K562 (cell line): Measurements from ENCODE around the gene UBE2D2. TPM values are rescaled to one million over a fixed set of nuclear protein-coding genes. Genes with fewer than 3 reads are reported as not detected.

Experiments
- ARID2 ChIP-seq: fragments of 450-650 bp; IDR thresholded peaks from 2 replicates; pipeline ENCODE4 v1.6.1; 2017; ENCODE audit warnings: antibody characterized with exemption, mild to moderate bottlenecking
- BRD4 ChIP-seq: fragments of 200-600 bp; sonication (generic); IDR thresholded peaks from 2 replicates; pipeline ENCODE4 v1.6.1; 2017; ENCODE audit warnings: inconsistent platforms
- CBFB ChIP-seq: sonication (generic); formaldehyde crosslinking; IDR thresholded peaks from 2 replicates; pipeline ENCODE4 v1.4.0; 2020; ENCODE audit warnings: mild to moderate bottlenecking, missing genetic modification reagents
- CEBPB ChIP-seq: fragments of 450-650 bp; IDR thresholded peaks from 2 replicates; pipeline ENCODE4 v1.6.1; 2016; ENCODE audit warnings: missing genetic modification characterization, missing compliant biosample characterization
- CREB1 ChIP-seq, 2 experiments: sonication (generic) in 1 of 2; formaldehyde crosslinking in 1 of 2; IDR thresholded peaks; 2 replicates each; pipeline versions ENCODE4 v1.6.1 to v1.8.0; 2012 to 2022; ENCODE audit warnings: inconsistent platforms in 1 of 2, mild to moderate bottlenecking in 1 of 2, missing genetic modification reagents in 1 of 2, moderate library complexity in 1 of 2
- EWSR1 ChIP-seq: fragments of 450-650 bp; IDR thresholded peaks from 2 replicates; pipeline ENCODE4 v1.6.1; 2018; ENCODE audit warnings: borderline replicate concordance, mild to moderate bottlenecking, low read depth, moderate library complexity; ENCODE audit not compliant: partially characterized antibody
- FOS ChIP-seq: IDR thresholded peaks from 3 replicates; pipeline ENCODE4 v1.6.1; 2011; ENCODE audit not compliant: insufficient read length; ENCODE audit errors: extremely low read depth
- FOXA3 ChIP-seq, 2 experiments: fragments of 450-650 bp in 1 of 2; sonication (generic) in 1 of 2; formaldehyde crosslinking; IDR thresholded peaks in 1 of 2; conservative IDR thresholded peaks in 1 of 2; 2 replicates each; pipeline versions ENCODE4 v1.4.0 to v1.8.0; 2020 to 2022; ENCODE audit warnings: mild to moderate bottlenecking in 2 of 2, missing genetic modification reagents in 1 of 2
- HDAC3 ChIP-seq: fragments of 450-650 bp; IDR thresholded peaks from 2 replicates; pipeline ENCODE4 v1.6.1; 2018; ENCODE audit warnings: borderline replicate concordance, mild to moderate bottlenecking, moderate library complexity; ENCODE audit not compliant: partially characterized antibody
- HMGN3 ChIP-seq: IDR thresholded peaks from 2 replicates; pipeline ENCODE4 v1.6.1; 2011; ENCODE audit warnings: borderline replicate concordance, low read depth, mild to moderate bottlenecking, mixed read lengths, low read length; ENCODE audit not compliant: insufficient read length; ENCODE audit errors: extremely low read depth
- ILF3 ChIP-seq: fragments of 450-650 bp; IDR thresholded peaks from 2 replicates; pipeline ENCODE4 v1.6.1; 2018; ENCODE audit warnings: antibody characterized with exemption, mild to moderate bottlenecking, moderate library complexity, borderline replicate concordance
- NCOR1 ChIP-seq: fragments of 450-650 bp; IDR thresholded peaks from 2 replicates; pipeline ENCODE4 v1.6.1; 2016; ENCODE audit warnings: mild to moderate bottlenecking, moderate library complexity
- NFE2 ChIP-seq: IDR thresholded peaks from 2 replicates; pipeline ENCODE4 v1.6.1; 2014; ENCODE audit warnings: antibody characterized with exemption, low read depth
- NRF1 ChIP-seq, 2 experiments: fragments of 450-650 bp; IDR thresholded peaks in 1 of 2; conservative IDR thresholded peaks in 1 of 2; 2 replicates each; pipeline ENCODE4 v1.6.1; 2014; ENCODE audit warnings: mild to moderate bottlenecking in 2 of 2
- PCBP2 ChIP-seq: fragments of 200-400 bp; formaldehyde crosslinking; IDR thresholded peaks from 2 replicates; pipeline ENCODE4 v1.6.1; 2018; ENCODE audit warnings: low read length, low read depth, mild to moderate bottlenecking, moderate library complexity; ENCODE audit not compliant: poor library complexity, severe bottlenecking
- PHF8 ChIP-seq: fragments of 200-600 bp; sonication (generic); IDR thresholded peaks from 2 replicates; pipeline ENCODE4 v1.6.1; 2012; ENCODE audit warnings: mixed run types, mild to moderate bottlenecking, inconsistent platforms, low read length, moderate library complexity, borderline replicate concordance
- RBFOX2 ChIP-seq: fragments of 200-400 bp; formaldehyde crosslinking; IDR thresholded peaks from 2 replicates; pipeline ENCODE4 v1.6.1; 2017; ENCODE audit warnings: low read depth, mild to moderate bottlenecking, low read length, moderate library complexity
- RCOR1 ChIP-seq, 2 experiments: IDR thresholded peaks; 2 replicates each; pipeline ENCODE4 v1.6.1; 2012; ENCODE audit warnings: low read depth in 2 of 2, low read length in 2 of 2, borderline replicate concordance in 1 of 2, improper control_type of control experiment in 1 of 2
- TAF15 ChIP-seq: fragments of 200-400 bp; formaldehyde crosslinking; IDR thresholded peaks from 2 replicates; pipeline ENCODE4 v1.6.1; 2017; ENCODE audit warnings: mild to moderate bottlenecking, low read depth, low read length, moderate library complexity
- TAF9B ChIP-seq: fragments of 450-650 bp; IDR thresholded peaks from 2 replicates; pipeline ENCODE4 v1.6.1; 2018; ENCODE audit warnings: mild to moderate bottlenecking; ENCODE audit not compliant: partially characterized antibody
- TEAD1 ChIP-seq, 2 experiments: fragments of 450-650 bp in 1 of 2; sonication (generic) in 1 of 2; formaldehyde crosslinking; IDR thresholded peaks; 2 replicates each; pipeline versions ENCODE4 v1.4.0 to v1.8.0; 2020 to 2022; ENCODE audit warnings: mild to moderate bottlenecking in 2 of 2, missing genetic modification reagents in 1 of 2
- U2AF1 ChIP-seq: fragments of 200-400 bp; formaldehyde crosslinking; optimal IDR thresholded peaks from 2 replicates; pipeline ENCODE3; 2017; ENCODE audit warnings: mild to moderate bottlenecking, low read depth, low read length, moderate library complexity
- YBX1 ChIP-seq: fragments of 450-650 bp; IDR thresholded peaks from 2 replicates; pipeline ENCODE4 v1.7.1; 2016; ENCODE audit warnings: mild to moderate bottlenecking
- ZNF121 ChIP-seq: sonication (generic); formaldehyde crosslinking; conservative IDR thresholded peaks from 2 replicates; pipeline ENCODE4 v1.8.0; 2022; ENCODE audit warnings: missing genetic modification reagents
- ZNF282 ChIP-seq: sonication (generic); formaldehyde crosslinking; IDR thresholded peaks from 2 replicates; pipeline ENCODE4 v1.8.1; 2023; ENCODE audit warnings: missing genetic modification reagents
- ZNF561 ChIP-seq: fragments of 450-650 bp; formaldehyde crosslinking; conservative IDR thresholded peaks from 2 replicates; pipeline ENCODE4 v1.4.0; 2020; ENCODE audit warnings: mild to moderate bottlenecking, moderate library complexity
- polyA plus RNA-seq, 8 experiments: library from polyadenylated mRNA; depleted of rRNA in 4 of 8; stranded (reverse) in 5 of 8; unstranded in 3 of 8; fragments of >200 nt; fragmentation: Nextera tagmentation in 2 of 8; fragmentation: Illumina TruSeq in 1 of 8; extraction: Ambion mirVana in 2 of 8; extraction: Trizol in 1 of 8; gene quantifications; 2 replicates each; pipeline versions ENCODE4 v1.2.1 to v1.2.3, GENCODE V29; 2011 to 2014; ENCODE audit warnings: inconsistent platforms in 1 of 8, missing spikeins in 1 of 8
- total RNA-seq, 7 experiments: library from RNA; depleted of rRNA in 6 of 7; stranded (reverse); fragments of >200 nt in 6 of 7; fragmentation: Illumina TruSeq in 2 of 7; extraction: Trizol in 2 of 7; gene quantifications; 2 replicates each; pipeline versions ENCODE4 v1.2.1 to v1.2.3, GENCODE V29; 2011 to 2021; ENCODE audit warnings: low replicate concordance in 1 of 7
- TF ChIP-seq, protein P1 (sequence below): fragments of 450-650 bp; formaldehyde crosslinking; IDR thresholded peaks from 2 replicates; pipeline ENCODE4 v1.4.0; 2022; ENCODE audit warnings: missing genetic modification characterization

The UBE2D2 gene
- total and polyA plus RNA-seq, 9 of the 15 experiments (the other 6 are each of a cell fraction or from before 2014, with no cell fraction given) = 53.6 to 198 (median 122) TPM

GRCh38 chr5:139648205-139649081 is 87.3 kb downstream of the UBE2D2 start, which contains the start of gene CXXC5 (continued):
- no peak for TF ChIP-seq PCBP2
- no peak for TF ChIP-seq FOS
- TF ChIP-seq NFE2 = no peak
- TF ChIP-seq CREB1 (IDR thresholded peaks at IDR 0.05) = no peak
- TF ChIP-seq CREB1 (CRISPR knock-in tag; IDR thresholded peaks at IDR 0.05) = no peak
- no peak for TF ChIP-seq YBX1
- TF ChIP-seq TEAD1 (CRISPR knock-in tag; IDR thresholded peaks at IDR 0.05) = peak in 1 of 2 experiments; percentile 29; a peak in 1 of 4 replicates
- no peak for TF ChIP-seq CEBPB (tag)
- TF ChIP-seq HDAC3 = no peak
- TF ChIP-seq PHF8 = peak; percentile 57; the same call in 1 of the 2 replicates
- peak; percentile 62 for TF ChIP-seq HMGN3
- TF ChIP-seq NCOR1 = 0 out of 2 replicates have a peak, but pooled peaks have one; percentile 28
- TF ChIP-seq ARID2 = no peak
- peak; percentile 80 for TF ChIP-seq RBFOX2
- TF ChIP-seq BRD4 = no peak
- no peak for TF ChIP-seq EWSR1
- TF ChIP-seq ZNF561 = no peak
- no peak for TF ChIP-seq ZNF282 (CRISPR knock-in tag)
- TF ChIP-seq FOXA3 (CRISPR knock-in tag; conservative IDR thresholded peaks at IDR 0.05 in 1 of 2, IDR thresholded peaks at IDR 0.05 in 1 of 2) = no peak
- TF ChIP-seq TAF9B = no peak
- TF ChIP-seq RCOR1 (IDR thresholded peaks at IDR 0.05; ENCODE audit: borderline replicate concordance in 1 of 2, low read depth in 2 of 2, low read length in 2 of 2) = no peak
- peak; percentile 7 for TF ChIP-seq U2AF1
- no peak for TF ChIP-seq ZNF121 (CRISPR knock-in tag)
- no peak for TF ChIP-seq TAF15
- TF ChIP-seq NRF1 (conservative IDR thresholded peaks at IDR 0.05 in 1 of 2, IDR thresholded peaks at IDR 0.05 in 1 of 2) = peak in 1 of 2 experiments; percentile 17; a peak in 2 of 4 replicates
- TF ChIP-seq, protein P1, sequence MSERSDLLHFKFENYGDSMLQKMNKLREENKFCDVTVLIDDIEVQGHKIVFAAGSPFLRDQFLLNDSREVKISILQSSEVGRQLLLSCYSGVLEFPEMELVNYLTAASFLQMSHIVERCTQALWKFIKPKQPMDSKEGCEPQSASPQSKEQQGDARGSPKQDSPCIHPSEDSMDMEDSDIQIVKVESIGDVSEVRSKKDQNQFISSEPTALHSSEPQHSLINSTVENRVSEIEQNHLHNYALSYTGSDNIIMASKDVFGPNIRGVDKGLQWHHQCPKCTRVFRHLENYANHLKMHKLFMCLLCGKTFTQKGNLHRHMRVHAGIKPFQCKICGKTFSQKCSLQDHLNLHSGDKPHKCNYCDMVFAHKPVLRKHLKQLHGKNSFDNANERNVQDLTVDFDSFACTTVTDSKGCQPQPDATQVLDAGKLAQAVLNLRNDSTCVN = no peak
- 0 out of 2 replicates have a peak, but pooled peaks have one; percentile 50 for TF ChIP-seq ILF3
- no peak for TF ChIP-seq CBFB (CRISPR knock-in tag)
